Islet precursor cell (in vitro differentiated cells): Measurements from ENCODE around the gene PML.
"Not testable (repeated sequence)": the region's sequence is repeated elsewhere in the genome, so short reads cannot be mapped to it uniquely, and the experiment has no call there.

Experiments
- DNase-seq: peaks from one replicate; pipeline ENCODE4 v3.0.0-alpha.2; 2018

The PML gene

DNA sequence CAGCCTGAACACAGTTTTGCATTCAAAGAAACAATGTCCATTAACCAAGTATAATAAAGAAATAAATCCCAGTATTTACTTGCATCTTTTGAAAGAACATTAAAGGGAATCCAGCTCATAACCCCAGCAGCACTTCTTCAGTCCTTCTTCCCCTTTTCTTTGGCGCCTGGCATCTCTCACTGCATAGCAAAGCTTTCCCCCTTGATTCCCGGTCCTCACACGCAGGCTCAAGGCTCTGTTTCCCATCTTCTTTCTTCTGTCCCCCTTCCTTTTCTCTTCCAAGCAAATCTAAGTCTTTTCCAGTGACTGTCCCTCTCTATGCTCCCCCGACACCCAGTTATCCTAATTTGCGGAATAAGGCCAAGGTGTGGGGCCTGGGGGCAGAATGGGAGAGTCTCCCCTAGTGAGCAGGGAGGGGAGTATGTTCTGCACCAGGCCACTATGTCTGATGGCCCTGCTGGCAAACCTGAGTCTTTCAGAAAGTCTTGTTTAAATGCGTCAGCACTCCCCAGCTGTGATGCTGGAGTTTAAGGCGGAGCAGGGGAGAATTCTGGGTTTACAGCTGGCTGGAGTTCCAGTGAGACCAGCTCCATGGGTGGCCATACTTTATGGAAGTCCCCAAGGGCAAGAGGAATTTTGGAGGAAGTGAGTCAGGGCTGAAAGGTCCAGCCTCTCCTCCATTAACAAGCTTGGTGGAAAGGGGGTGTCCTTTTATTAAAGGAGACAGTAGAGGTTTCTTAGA, 45.8 kb downstream of the PML start:
- peak; percentile 65 for DNase-seq

DNA sequence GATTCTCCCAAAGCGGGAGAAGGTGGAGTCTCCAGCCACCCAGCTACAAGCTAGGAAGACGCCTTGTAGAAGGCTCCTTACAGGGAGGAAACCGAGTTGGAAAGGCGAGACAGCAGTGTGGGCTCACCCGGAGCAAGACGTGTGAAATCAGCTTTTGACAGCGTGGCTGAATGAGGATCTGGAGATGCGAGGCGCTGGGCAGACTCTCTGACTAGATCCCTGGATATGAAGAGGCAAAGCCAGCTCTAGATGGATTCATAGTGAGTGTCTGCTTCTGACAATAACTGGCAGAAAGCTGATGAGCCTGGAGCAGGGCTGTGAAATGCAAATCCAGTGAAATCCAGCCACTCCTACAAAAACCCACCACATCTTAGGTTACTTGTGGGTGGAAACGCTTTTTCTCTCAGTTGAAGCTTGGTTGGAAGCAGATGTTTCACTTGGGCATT, 46.8 kb downstream of the PML start:
- no peak for DNase-seq

DNA sequence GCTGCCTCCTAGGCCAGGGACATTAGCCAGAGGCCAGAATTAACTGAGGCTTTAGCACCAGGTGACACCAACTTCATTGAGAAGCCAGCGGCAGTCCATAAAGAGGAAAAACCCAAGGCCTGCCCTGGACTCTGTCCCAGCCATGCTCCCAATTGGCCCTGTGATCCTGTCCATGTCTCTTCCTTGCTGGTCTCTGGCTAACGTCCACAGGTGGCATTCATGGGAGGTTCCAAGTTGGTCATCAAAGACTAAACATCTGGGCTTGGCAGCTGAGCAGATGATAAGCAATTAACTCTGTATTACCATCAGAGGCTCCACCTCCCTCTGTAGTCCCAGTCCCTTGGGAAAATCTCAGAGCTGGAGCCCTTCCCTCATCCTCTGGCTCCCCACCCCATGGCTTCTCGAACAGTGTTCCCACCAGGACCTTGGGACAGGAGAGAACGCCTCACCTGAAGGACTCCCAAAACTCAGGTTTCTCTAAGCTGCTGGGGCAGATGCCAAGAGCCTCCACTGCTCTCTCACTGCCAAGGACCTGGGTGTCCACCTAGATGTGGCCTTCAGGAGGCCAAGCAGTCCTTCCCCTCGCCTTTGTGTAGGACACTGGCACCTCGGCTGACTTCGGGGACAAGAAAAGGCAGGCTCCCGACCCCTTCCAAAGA, 47.4 kb downstream of the PML start:
- DNase-seq, result no peak

DNA sequence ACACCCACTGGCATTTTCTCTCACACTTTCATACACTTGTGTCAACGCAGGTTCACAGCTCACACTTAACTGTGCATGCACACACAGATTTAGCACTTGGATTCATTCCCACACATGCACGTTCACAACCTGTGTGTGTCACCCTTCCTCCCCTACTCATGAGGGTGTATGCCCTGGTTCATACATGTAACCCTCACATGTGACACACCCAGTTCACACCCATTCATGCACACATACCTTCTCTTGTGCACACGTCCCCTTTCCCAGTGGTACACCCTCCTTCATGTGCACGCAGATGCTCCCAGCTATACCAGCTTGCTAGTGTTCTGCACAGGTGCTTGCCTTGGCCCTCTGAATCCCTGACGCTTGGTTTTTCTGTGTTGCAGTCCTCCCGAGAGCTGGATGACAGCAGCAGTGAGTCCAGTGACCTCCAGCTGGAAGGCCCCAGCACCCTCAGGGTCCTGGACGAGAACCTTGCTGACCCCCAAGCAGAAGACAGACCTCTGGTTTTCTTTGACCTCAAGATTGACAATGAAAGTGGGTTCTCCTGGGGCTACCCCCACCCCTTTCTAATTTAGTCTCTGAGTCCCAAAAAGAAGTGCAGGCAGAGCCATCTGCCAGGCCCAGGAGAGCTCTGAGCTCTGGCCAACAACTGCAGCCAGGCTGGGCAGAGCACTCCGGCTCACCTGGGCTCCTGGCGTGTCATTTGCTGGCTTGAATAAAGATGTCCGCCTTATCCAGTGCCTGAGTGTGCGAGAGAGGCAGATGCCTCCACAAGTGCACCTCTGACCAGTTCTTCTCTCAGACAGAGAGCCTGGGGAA, 48.3 kb downstream of the PML start:
- DNase-seq, result no peak

DNA sequence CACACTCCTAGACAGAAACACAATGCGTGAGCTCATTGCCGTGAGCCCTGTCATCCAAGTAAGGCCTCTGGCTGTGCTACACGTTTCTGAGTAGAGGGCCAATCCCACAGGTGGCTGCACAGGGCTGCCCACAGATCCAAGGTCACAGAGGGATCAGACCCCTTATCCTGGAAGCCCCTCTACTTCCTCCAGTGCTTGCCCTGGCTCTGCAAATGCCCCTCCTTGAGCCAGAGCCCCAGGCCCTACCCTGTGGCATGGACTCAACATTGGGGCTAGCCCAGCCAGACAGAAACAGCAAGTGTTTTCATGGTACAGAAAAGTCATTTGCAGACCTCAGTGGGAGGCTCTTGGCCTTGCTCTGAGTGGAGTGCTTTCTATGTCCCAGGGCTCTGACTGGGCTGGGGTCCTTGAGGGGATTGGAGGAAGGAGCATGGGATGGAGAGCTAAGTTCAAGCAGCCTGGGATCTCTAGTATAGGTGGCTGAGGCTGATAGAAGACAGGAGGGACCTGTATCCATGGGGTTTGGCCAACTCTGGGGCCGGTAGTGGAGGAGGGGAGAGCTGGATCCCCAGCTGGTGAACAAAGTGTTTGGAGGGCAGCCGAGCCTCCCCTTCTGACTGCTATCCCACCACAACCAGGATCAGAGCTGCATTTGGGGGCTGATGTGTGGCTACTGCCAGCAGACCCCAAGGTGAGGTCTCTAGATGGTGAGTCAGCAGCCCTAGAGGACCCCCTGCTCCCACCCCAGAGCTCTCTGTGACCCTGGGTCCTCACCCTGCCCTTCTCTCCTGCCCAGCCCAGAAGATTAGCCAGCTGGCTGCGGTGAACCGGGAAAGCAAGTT, 49.1 kb downstream of the PML start:
- DNase-seq, result no peak

DNA sequence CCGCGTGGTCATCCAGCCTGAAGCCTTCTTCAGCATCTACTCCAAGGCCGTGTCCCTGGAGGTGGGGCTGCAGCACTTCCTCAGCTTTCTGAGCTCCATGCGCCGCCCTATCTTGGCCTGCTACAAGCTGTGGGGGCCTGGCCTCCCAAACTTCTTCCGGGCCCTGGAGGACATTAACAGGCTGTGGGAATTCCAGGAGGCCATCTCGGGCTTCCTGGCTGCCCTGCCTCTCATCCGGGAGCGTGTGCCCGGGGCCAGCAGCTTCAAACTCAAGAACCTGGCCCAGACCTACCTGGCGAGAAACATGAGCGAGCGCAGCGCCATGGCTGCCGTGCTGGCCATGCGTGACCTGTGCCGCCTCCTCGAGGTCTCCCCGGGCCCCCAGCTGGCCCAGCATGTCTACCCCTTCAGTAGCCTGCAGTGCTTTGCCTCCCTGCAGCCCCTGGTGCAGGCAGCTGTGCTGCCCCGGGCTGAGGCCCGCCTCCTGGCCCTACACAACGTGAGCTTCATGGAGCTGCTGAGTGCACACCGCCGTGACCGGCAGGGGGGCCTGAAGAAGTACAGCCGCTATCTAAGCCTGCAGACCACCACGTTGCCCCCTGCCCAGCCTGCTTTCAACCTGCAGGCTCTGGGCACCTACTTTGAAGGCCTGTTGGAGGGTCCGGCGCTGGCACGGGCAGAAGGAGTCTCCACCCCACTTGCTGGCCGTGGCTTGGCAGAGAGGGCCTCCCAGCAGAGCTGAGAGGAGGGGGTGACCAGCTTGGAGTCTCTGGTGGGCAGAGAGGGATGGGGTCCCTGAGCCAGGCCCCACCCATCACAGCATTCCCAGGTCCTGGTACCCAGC, 50.0 kb downstream of the PML start:
- no peak for DNase-seq

DNA sequence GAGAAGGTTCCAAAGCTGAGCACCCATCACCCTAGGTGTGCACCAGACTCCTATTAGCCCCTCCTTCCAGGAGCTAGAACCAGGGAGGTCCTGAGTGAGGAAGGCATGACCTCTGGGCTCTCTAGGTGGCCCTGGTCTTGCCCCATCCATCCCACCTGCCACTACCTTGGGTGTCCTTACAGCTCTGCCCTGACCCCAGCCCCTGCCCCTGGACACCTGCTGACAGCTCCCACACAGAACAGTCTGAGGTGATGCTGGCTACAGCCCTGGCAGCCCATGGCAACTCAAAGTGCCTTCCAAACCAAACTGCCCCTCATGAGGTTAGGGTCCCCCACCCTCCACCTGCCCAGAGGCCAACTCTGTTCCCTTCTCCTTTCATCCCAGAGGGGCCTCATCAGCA, 50.7 kb downstream of the PML start:
- no peak for DNase-seq

DNA sequence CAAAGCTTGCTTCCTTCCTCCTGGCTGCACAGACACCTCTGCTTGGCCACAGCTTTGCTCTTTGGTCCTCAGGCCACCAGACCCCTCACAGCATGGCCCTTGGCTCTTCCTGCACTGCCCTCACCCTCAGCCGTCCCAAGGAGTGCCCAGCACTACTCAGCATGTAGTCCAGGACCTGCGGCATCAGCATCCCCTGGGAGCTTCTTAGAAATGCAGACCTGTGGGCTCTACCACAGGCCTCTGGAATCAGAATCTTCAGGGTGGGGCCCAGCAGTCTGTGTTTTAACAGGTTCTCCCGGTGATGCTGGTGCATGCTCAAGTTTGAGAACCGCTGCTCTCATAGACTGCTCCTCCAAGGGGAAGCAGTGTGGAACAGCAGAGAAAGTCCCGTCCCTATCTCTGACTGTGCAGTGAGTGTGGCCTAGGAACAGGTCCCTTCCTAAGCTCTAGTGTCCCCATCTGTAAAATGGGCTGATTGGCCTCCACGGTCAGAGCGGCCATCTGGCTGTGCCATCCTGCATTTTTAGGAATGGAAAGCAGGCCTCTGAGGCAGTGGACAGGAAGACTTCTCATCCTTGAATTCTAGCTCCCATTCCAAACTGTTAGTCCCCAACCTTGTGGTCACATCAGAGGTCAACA, 51.2 kb downstream of the PML start:
- no peak for DNase-seq

DNA sequence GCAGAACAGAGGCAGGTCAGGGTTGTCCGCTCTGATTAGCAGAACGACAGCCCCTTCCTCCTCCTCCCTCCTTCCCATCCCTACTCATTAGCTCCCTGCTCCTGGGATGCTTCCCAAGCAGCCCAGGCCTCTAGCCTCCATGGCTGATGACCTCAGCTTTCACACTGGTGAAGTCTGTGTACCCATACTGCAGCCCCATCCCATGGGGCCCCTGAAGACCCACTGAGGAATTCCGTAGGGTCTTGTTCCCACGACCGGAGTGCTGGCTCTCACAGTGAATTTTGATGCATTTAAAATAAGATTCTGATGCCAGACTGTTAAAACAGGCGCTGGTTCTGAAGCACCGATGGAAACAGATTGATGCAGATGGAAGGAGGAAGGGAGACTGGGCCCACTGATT, 51.8 kb downstream of the PML start:
- no peak for DNase-seq

DNA sequence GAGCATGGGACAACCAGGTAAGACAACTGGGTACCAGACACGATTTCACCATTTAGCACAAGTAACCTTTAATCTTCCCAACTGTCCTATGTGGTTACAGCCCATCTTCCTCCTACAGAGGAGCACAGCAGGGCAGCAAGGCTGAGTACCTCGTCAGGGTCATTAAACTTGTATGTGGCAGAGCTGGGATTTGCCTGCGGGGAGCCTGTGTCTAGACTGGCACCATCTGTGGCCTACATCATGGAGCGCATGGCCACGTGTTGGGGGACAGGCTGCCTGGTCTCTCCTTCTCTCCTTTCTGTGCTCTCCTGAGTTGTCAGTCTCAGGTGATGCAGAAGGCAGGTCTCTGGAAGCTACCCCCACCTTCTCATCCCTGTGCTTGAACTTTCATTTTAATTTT, 55.6 kb downstream of the PML start:
- no peak for DNase-seq

DNA sequence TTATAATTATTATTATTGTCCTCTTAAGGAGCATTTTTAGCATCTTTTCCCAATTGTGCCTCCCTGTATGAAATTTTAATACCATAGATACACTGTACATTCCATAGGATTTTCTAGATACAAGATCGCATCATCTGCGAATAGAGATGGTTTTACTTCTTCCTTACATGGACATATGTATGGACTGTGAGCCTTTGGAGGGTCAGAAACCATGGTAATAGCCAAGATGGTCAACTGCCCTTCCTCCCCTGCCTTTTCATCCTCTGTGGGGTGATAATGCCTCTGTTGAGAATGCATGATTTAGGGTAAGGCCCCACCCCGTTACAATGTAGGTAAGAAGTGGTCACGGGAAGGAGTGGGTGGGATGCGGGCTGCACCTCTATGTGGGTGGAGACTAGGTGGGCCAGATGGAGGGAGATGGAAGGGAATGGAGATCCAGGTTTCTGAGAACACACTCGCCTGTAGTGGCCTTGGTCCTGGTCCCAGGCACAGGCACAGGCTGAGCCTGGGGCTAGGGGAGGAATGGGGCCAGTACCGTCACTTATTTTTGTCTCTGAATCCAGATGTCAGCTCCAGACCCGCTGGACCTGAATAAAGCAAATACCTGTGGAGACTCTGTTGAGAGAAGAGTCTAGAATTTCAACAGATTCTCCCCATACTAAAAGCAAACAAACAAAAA, 56.2 kb downstream of the PML start:
- no peak for DNase-seq

DNA sequence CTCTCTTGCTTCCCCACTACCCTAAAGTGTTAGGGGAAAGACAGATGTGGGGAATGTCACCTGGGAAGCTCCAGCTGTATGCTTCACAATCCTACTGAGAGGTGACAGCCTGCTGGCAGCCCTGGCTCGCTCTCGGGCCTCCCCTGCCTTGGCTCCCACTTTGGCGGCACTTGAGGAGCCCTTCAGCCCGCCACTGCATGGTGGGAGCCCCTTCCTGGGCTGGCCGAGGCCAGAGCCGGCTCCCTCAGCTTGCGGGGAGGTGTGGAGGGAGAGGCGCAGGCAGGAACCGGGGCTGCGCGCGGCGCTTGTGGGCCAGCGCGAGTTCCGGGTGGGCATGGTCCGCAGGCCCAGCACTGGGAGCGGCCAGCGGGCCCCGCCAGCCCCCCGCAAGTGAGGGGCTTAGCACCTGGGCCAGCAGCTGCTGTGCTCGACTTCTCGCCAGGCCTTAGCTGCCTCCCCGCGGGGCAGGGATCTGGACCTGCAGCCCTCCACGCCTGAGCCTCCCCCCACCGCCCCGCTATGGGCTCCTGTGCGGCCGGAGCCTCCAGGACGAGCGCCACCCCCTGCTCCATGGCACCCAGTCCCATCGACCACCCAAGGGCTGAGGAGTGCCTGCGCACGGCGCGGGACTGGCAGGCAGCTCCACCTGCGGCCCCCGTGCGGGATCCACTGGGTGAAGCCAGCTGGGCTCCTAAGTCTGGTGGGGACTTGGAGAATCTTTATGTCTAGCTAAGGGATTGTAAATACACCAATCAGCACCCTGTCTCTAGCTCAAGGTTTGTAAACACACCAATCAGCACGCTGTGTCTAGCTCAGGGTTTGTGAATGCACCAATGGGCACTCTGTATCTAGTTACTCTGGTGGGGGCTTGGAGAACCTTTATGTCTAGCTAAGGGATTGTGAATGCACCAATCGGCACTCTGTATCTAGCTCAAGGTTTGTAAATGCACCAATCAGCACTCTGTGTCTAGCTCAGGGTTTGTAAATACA, 58.0 kb downstream of the PML start:
- not testable (repeated sequence) for DNase-seq

DNA sequence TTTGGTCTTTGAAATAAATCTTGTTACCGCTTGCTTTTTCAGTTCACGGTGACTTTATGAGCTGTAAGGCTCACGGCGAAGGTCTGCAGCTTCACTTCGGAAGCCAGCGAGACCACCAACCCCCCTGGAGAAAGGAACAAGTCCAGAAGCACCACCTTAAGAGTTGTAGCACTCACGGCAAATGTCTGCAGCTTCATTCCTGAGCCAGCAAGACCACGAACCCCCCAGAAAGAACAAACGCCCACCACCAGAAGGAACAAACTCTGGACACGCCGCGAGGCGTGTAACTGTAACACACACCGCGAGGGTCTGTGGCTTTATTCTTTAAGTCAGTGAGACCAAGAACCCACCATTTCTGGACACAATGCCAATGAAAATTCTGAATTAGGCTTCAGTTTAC, 59.0 kb downstream of the PML start:
- no peak for DNase-seq

DNA sequence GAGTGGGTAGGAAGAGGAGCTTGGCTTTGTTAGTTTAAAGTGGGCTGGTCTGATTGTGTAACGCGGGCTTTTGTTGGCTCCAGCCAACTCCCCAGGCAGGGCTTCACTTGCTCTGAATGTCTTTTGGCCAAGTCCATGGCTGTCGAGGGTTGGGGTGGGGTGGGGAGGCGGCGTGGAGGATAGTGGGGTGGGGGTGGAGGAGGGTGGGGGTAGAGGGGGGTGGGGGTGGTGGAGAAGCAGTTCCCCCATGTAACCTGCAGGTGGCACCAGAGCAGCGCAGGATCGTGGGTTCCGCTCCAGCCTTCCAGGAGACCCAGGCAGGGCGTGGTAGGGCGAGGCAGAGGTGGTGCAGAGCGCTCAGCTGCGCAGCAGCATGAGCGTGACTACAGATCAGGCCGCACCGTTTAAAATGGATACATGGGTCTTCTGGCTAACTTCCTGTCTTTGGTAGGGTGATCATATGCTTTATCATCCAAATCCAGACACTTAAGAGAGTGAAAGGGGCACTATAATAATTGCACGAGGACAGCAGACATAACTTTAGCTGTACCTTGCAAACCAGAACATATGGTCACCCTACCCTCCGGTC, 59.5 kb downstream of the PML start:
- peak; percentile 80 for DNase-seq

DNA sequence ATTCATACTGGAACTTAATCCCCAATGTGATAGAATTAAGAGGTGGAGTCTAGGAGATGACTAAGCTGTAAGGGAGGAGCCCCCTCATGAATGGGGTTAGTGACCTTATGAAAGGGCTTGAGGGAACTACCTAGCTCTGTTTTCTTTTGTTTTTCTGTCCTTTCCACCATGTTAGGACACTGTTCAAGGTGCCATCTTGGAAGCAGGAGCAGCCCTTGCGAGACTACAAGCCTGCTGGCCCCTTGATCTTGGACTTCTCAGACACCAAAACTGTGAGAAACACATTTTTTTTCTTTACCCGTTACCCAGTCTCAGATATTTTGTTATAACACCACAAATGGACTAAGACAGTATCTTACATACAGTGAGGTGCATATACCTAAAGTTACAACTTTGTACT, 61.3 kb downstream of the PML start:
- no peak for DNase-seq

DNA sequence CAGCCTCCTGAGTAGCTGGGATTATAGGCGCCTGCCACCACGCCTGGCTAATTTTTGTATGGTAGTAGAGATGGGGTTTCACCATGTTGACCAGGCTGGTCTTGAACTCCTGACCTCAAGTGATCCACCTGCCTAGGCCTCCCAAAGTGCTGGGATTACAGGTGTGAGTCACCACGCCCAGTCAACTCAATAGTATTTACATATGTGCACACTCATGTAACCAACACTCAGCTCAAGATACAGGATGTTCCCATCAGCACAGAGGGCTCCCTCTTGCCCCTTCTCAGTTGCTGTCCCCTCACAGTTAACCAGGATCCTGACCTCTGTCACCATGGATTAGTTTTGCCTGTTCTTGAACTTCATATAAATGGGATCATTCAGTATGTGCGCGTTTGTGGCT, 61.8 kb downstream of the PML start:
- not testable (repeated sequence) for DNase-seq

DNA sequence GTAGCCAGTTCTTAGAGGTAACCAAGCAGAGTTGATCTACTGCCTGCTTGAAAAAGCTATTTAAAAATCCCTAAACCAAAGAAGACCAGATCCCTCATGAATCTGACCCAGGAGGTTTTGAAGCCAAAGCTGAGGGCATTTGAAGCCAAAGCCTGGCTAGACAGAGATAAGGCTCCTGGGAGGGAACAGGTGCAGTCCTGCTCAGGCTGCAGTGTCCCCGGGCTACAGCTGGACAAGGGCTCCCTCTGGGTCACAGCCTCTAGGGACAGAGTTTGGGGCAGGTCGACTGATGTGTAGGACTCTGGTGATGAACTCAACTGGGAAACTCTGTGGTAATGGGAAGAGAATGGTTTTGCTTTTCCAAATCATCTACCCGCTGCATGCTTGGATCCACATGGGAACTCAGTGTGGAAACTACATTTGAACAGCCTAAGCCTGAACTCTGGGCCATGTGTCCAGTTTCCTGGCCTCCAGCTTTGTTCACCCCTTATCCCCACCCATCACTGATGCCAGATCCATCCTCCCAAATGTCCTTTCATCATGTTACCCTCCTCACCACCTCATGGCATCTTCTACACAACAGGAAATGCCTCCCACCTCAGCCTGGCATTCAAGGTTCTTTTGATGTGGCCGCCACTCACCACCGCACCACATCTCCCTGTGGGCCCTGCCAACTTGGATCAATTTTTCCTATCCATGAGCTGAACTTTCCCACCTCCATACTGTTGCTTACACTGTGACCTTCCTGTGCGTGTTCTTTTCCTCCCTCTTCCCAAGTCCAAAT, 64.7 kb downstream of the PML start:
- DNase-seq, result not testable (repeated sequence)

DNA sequence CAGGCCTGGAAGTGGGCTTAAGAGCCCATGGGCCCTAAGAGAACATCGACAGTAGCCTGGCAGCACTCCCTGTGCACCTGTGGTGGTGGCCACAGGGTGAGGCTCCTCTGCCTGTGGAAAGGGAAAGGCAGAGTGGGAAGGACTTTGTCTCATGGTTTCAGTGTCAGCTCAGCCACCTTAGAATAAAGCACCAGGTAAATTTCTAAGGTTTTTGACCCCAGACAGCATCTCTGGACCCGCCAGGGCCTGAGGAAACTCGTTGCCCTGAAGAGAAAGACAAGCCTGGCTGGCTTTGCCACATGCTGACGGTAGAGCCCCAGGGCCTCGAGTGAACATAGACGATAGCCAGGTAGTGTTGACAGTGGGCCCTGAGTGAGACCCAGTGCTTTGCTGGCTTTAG, 65.7 kb downstream of the PML start:
- DNase-seq, result no peak
